A549 (cell line): ENCODE data around the gene TMEM266.

Source experiments
- KDM1A ChIP-seq: fragments of 200-600 bp; sonication (generic); IDR thresholded peaks from 2 replicates; pipeline ENCODE4 v1.6.1; 2016; ENCODE audit warnings: low read depth, mild to moderate bottlenecking
- NR3C1 ChIP-seq: fragments of >200 bp; sonication (Bioruptor Twin); formaldehyde crosslinking; IDR thresholded peaks from 3 replicates; pipeline ENCODE4 v1.6.1; 2017
- POLR2A ChIP-seq: IDR thresholded peaks from 2 replicates; pipeline ENCODE4 v1.6.1; 2012; ENCODE audit warnings: mild to moderate bottlenecking, low read length
- SMC3 ChIP-seq: fragments of >200 bp; sonication (Bioruptor Twin); formaldehyde crosslinking; IDR thresholded peaks from 3 replicates; pipeline ENCODE4 v1.6.1; 2018; ENCODE audit warnings: inconsistent platforms
- SREBF2 ChIP-seq: fragments of 450-650 bp; IDR thresholded peaks from 2 replicates; pipeline ENCODE4 v1.6.1; 2014; ENCODE audit warnings: mild to moderate bottlenecking, moderate library complexity
- TF ChIP-seq, protein P1 (sequence below): fragments of >200 bp; sonication (Bioruptor Twin); formaldehyde crosslinking; IDR thresholded peaks from 3 replicates; pipeline ENCODE4 v1.5.1; 2016
- TF ChIP-seq, protein P2 (sequence below): fragments of 450-650 bp; IDR thresholded peaks from 2 replicates; pipeline ENCODE4 v1.6.1; 2014; ENCODE audit warnings: antibody characterized with exemption
- TF ChIP-seq, protein P3 (sequence below): IDR thresholded peaks from 2 replicates; pipeline ENCODE4 v1.6.1; 2012
- TF ChIP-seq, protein P4 (sequence below): fragments of 200-600 bp; sonication (generic); IDR thresholded peaks from 2 replicates; pipeline ENCODE4 v1.6.1; 2016; ENCODE audit warnings: antibody characterized with exemption, mild to moderate bottlenecking, moderate library complexity
- TF ChIP-seq, protein P5 (sequence below): IDR thresholded peaks from 2 replicates; pipeline ENCODE4 v1.6.1; 2012

DNA sequence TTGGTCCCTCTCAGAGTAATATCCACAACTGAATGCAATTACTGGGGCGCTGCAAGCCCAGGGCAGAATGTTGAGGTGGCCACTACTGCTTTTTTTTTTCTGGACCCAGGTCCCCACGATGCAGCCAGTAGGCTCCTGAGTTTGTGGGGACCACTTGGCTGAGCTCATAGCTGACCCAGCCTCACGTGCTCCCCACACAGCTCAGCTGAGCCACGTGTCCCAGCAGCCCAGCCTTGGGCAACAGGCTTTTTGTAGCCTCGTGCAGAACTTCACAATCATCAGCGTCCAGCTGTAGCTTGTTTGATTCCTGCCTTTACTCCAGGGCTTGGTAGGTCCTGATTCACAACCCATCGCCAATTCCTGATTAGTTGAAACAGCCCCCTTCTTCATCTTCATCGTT lies 134.1 kb downstream of the TMEM266 start:
- TF ChIP-seq, protein P1, sequence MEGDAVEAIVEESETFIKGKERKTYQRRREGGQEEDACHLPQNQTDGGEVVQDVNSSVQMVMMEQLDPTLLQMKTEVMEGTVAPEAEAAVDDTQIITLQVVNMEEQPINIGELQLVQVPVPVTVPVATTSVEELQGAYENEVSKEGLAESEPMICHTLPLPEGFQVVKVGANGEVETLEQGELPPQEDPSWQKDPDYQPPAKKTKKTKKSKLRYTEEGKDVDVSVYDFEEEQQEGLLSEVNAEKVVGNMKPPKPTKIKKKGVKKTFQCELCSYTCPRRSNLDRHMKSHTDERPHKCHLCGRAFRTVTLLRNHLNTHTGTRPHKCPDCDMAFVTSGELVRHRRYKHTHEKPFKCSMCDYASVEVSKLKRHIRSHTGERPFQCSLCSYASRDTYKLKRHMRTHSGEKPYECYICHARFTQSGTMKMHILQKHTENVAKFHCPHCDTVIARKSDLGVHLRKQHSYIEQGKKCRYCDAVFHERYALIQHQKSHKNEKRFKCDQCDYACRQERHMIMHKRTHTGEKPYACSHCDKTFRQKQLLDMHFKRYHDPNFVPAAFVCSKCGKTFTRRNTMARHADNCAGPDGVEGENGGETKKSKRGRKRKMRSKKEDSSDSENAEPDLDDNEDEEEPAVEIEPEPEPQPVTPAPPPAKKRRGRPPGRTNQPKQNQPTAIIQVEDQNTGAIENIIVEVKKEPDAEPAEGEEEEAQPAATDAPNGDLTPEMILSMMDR = no peak
- TF ChIP-seq, protein P2, sequence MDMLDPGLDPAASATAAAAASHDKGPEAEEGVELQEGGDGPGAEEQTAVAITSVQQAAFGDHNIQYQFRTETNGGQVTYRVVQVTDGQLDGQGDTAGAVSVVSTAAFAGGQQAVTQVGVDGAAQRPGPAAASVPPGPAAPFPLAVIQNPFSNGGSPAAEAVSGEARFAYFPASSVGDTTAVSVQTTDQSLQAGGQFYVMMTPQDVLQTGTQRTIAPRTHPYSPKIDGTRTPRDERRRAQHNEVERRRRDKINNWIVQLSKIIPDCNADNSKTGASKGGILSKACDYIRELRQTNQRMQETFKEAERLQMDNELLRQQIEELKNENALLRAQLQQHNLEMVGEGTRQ = no peak
- TF ChIP-seq, protein P3, sequence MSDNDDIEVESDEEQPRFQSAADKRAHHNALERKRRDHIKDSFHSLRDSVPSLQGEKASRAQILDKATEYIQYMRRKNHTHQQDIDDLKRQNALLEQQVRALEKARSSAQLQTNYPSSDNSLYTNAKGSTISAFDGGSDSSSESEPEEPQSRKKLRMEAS = no peak
- TF ChIP-seq SREBF2 (no peak), SMC3 (no peak), NR3C1 (no peak), KDM1A (no peak), POLR2A (no peak)
- TF ChIP-seq, protein P4, sequence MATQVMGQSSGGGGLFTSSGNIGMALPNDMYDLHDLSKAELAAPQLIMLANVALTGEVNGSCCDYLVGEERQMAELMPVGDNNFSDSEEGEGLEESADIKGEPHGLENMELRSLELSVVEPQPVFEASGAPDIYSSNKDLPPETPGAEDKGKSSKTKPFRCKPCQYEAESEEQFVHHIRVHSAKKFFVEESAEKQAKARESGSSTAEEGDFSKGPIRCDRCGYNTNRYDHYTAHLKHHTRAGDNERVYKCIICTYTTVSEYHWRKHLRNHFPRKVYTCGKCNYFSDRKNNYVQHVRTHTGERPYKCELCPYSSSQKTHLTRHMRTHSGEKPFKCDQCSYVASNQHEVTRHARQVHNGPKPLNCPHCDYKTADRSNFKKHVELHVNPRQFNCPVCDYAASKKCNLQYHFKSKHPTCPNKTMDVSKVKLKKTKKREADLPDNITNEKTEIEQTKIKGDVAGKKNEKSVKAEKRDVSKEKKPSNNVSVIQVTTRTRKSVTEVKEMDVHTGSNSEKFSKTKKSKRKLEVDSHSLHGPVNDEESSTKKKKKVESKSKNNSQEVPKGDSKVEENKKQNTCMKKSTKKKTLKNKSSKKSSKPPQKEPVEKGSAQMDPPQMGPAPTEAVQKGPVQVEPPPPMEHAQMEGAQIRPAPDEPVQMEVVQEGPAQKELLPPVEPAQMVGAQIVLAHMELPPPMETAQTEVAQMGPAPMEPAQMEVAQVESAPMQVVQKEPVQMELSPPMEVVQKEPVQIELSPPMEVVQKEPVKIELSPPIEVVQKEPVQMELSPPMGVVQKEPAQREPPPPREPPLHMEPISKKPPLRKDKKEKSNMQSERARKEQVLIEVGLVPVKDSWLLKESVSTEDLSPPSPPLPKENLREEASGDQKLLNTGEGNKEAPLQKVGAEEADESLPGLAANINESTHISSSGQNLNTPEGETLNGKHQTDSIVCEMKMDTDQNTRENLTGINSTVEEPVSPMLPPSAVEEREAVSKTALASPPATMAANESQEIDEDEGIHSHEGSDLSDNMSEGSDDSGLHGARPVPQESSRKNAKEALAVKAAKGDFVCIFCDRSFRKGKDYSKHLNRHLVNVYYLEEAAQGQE = no peak
- TF ChIP-seq, protein P5, sequence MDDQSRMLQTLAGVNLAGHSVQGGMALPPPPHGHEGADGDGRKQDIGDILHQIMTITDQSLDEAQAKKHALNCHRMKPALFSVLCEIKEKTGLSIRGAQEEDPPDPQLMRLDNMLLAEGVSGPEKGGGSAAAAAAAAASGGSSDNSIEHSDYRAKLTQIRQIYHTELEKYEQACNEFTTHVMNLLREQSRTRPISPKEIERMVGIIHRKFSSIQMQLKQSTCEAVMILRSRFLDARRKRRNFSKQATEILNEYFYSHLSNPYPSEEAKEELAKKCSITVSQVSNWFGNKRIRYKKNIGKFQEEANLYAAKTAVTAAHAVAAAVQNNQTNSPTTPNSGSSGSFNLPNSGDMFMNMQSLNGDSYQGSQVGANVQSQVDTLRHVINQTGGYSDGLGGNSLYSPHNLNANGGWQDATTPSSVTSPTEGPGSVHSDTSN = no peak
